Keratinocyte (primary cell): ENCODE measurements around the gene ACVR1C.

Experiments
- EZH2 ChIP-seq: IDR thresholded peaks from one replicate; pipeline ENCODE4 v1.6.1; 2012; ENCODE audit warnings: inconsistent platforms, mild to moderate bottlenecking, low read length, moderate library complexity
- TF ChIP-seq, protein P1 (sequence below), 3 experiments: IDR thresholded peaks in 1 of 3; conservative IDR thresholded peaks in 1 of 3; optimal IDR thresholded peaks in 1 of 3; 2 replicates in 2 of 3; 3 replicates in 1 of 3; pipeline versions ENCODE3 to v1.5.1; 2011; ENCODE audit warnings: low read length in 3 of 3, mild to moderate bottlenecking in 3 of 3, moderate library complexity in 2 of 3, control low read depth in 1 of 3, inconsistent platforms in 1 of 3; ENCODE audit not compliant: insufficient read depth in 2 of 3; ENCODE audit errors: extremely low read depth in 1 of 3

DNA sequence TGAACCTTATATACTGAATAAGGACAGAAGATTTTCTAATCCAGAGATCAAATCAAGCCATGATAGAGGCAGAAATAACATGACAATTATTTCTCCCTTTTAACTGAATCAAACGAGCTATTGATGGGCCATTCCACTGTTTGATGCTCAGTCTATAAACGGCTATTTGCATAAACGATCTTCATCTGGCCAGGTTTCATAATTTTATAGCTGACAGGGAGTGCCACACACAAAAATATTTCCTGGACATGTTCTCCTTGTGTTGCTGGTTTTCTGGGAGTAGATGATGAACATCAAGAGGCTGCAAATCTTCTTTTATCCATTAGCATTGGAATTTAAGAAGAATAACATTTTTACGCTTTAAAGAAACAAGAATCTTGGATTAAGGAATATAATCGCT is 63.1 kb downstream of the ACVR1C start:
- TF ChIP-seq, protein P1, sequence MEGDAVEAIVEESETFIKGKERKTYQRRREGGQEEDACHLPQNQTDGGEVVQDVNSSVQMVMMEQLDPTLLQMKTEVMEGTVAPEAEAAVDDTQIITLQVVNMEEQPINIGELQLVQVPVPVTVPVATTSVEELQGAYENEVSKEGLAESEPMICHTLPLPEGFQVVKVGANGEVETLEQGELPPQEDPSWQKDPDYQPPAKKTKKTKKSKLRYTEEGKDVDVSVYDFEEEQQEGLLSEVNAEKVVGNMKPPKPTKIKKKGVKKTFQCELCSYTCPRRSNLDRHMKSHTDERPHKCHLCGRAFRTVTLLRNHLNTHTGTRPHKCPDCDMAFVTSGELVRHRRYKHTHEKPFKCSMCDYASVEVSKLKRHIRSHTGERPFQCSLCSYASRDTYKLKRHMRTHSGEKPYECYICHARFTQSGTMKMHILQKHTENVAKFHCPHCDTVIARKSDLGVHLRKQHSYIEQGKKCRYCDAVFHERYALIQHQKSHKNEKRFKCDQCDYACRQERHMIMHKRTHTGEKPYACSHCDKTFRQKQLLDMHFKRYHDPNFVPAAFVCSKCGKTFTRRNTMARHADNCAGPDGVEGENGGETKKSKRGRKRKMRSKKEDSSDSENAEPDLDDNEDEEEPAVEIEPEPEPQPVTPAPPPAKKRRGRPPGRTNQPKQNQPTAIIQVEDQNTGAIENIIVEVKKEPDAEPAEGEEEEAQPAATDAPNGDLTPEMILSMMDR (optimal IDR thresholded peaks at IDR 0.05 in 1 of 3, IDR thresholded peaks at IDR 0.05 in 1 of 3, conservative IDR thresholded peaks at IDR 0.05 in 1 of 3; ENCODE audit: extremely low read depth in 1 of 3, insufficient read depth in 2 of 3, low read length in 3 of 3): no peak
- TF ChIP-seq EZH2: no peak
